Left lung (tissue), 14 donors: ENCODE measurements around the gene AMH. TPM values are rescaled to one million over a fixed set of nuclear protein-coding genes. Genes with fewer than 3 reads are reported as not detected.
"Not testable (repeated sequence)": the region's sequence is repeated elsewhere in the genome, so short reads cannot be mapped to it uniquely, and the experiment has no call there.

Experiments used
- ATAC-seq: fragments of 200-7000 bp; cut with Tn5 transposase; one replicate; pipeline ENCODE4 v1.9.1; 2020; ENCODE audit warnings: moderate library complexity
- DNase-seq, 4 donors: peaks; one replicate each; pipeline ENCODE4 v3.0.0-alpha.2; 2013 to 2020
- H3K27ac ChIP-seq, 2 donors: fragments of 200-600 bp; sonication (generic) in 1 of 2; one replicate each; pipeline versions ENCODE4 v1.5.0 to v1.8.0; 2020 to 2021
- H3K27me3 ChIP-seq, 2 donors: fragments of 200-600 bp; sonication (generic) in 1 of 2; one replicate each; pipeline versions ENCODE4 v1.5.0 to v1.8.0; 2020 to 2021
- H3K36me3 ChIP-seq, 2 donors: fragments of 200-600 bp; sonication (generic) in 1 of 2; one replicate each; pipeline versions ENCODE4 v1.5.0 to v1.8.0; 2020 to 2021
- H3K4me1 ChIP-seq, 2 donors: fragments of 200-600 bp; one replicate each; pipeline ENCODE4 v1.8.0; 2021
- H3K4me3 ChIP-seq, 2 donors: fragments of 200-600 bp; sonication (generic) in 1 of 2; one replicate each; pipeline versions ENCODE4 v1.5.0 to v1.8.0; 2020 to 2021; ENCODE audit warnings: mild to moderate bottlenecking in 1 of 2
- H3K9me3 ChIP-seq, 2 donors: fragments of 200-600 bp; sonication (generic) in 1 of 2; one replicate each; pipeline versions ENCODE4 v1.5.0 to v1.8.0; 2020 to 2021
- intact Hi-C, 2 donors: fragments of 100-400 bp; cut with DNase I; formaldehyde crosslinking; loops; one replicate each; pipeline versions ENCODE4 v1.11.2 to v1.14.2; 2022
- long read RNA-seq, 12 donors: library from polyadenylated mRNA in 2 of 12; unstranded in 2 of 12; transcript quantifications; one replicate each; pipeline ENCODE4 v2.0.0 and lab custom pipeline, GENCODE V29; 2019 to 2026
- polyA plus RNA-seq, 6 donors: library from polyadenylated mRNA; unstranded; fragments of 120-200 nt; gene quantifications; one replicate each; pipeline ENCODE4 v1.2.1, GENCODE V29; 2013; ENCODE audit not compliant: insufficient read length in 6 of 6
- total RNA-seq, 2 donors: library from RNA; stranded (reverse); fragmentation: NEBNext Ultra II Directional; extraction: Animal tissue kit (Norgen Biotek cat#: 25700); gene quantifications; one replicate each; pipeline ENCODE4 v1.2.1, GENCODE V29; 2021
- TF ChIP-seq, protein P1 (sequence below), 2 donors: fragments of 200-600 bp; sonication (generic) in 1 of 2; IDR thresholded peaks; one replicate each; pipeline versions ENCODE4 v1.5.0 to v1.8.0; 2021; ENCODE audit warnings: antibody characterized with exemption in 2 of 2
- donor health status: DM: no; HTN: yes; CAD: no.
- donor health status: DM: no; HTN: no; CAD: no.

The AMH gene
- total RNA-seq (1 to 10 TPM; 1.1 TPM), polyA plus RNA-seq (1 to 10 TPM in 5 of 6 donors, under 1 TPM in 1; 0.13 to 3.7 (median 2.0) TPM)
- long read RNA-seq, donor 1, partial matches to known transcripts = 0 of 2 reads
- long read RNA-seq, donor 1, other reads (novel, unspliced or antisense) = 0 of 2 reads
- long read RNA-seq, donor 2, partial matches to known transcripts = 0 of 1 reads
- long read RNA-seq, donor 2, other reads (novel, unspliced or antisense) = 0 of 1 reads
- long read RNA-seq, donor 3 = 0 reads
- long read RNA-seq, donor 4 = 0 reads
- long read RNA-seq, donor 5 = 0 reads
- long read RNA-seq, donor 6, partial matches to known transcripts = 0 of 2 reads
- long read RNA-seq, donor 6, other reads (novel, unspliced or antisense) = 0 of 2 reads
- long read RNA-seq, donor 7 = 0 reads
- long read RNA-seq, donor 8 = 0 reads
- long read RNA-seq, donor 9 = 0 reads
- long read RNA-seq, donor 10 = 0 reads
- long read RNA-seq, donor 11 = 0 reads
- long read RNA-seq, donor 12, partial matches to known transcripts = 0 of 1 reads
- long read RNA-seq, donor 12, other reads (novel, unspliced or antisense) = 0 of 1 reads

DNA sequence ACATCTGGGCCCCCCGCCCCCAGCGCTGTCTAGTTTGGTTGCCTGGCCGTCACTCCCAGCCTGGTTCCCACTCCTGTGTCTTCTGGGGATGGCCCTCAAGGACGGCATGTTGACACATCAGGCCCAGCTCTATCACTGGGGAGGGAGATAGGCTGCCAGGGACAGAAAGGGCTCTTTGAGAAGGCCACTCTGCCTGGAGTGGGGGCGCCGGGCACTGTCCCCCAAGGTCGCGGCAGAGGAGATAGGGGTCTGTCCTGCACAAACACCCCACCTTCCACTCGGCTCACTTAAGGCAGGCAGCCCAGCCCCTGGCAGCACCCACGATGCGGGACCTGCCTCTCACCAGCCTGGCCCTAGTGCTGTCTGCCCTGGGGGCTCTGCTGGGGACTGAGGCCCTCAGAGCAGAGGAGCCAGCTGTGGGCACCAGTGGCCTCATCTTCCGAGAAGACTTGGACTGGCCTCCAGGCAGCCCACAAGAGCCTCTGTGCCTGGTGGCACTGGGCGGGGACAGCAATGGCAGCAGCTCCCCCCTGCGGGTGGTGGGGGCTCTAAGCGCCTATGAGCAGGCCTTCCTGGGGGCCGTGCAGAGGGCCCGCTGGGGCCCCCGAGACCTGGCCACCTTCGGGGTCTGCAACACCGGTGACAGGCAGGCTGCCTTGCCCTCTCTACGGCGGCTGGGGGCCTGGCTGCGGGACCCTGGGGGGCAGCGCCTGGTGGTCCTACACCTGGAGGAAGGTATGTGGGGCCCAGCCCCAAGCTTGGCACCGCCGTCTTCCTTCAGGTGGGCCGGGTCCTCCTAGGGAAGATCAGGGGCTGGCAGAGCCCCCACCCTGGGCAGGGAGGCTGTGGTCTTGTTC lies at the start of gene AMH:
Gene AMH (plus strand): TSS at position 314 of the 857 bp plus-strand sequence. CDS start 10 bp downstream, at position 324.
- Histone ChIP-seq H3K9me3 (no peaks in the 10 kb centered on the region), H3K36me3 (peaks cover 4 to 53% of the 10 kb centered on the region in 2 donors), H3K27me3 (peaks cover 51 to 52% of the 10 kb centered on the region in 2 donors), H3K27ac (no peak within 1 kb of the TSS), H3K4me1 (peaks cover 23 to 47% of the 10 kb centered on the region in 2 donors), H3K4me3 (no peak within 1 kb of the TSS)
- no peak for ATAC-seq
- DNase-seq = peak in 1 of 4 donors; percentile 65
- TF ChIP-seq, protein P1, sequence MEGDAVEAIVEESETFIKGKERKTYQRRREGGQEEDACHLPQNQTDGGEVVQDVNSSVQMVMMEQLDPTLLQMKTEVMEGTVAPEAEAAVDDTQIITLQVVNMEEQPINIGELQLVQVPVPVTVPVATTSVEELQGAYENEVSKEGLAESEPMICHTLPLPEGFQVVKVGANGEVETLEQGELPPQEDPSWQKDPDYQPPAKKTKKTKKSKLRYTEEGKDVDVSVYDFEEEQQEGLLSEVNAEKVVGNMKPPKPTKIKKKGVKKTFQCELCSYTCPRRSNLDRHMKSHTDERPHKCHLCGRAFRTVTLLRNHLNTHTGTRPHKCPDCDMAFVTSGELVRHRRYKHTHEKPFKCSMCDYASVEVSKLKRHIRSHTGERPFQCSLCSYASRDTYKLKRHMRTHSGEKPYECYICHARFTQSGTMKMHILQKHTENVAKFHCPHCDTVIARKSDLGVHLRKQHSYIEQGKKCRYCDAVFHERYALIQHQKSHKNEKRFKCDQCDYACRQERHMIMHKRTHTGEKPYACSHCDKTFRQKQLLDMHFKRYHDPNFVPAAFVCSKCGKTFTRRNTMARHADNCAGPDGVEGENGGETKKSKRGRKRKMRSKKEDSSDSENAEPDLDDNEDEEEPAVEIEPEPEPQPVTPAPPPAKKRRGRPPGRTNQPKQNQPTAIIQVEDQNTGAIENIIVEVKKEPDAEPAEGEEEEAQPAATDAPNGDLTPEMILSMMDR (IDR thresholded peaks at IDR 0.05) = no peak
- intact Hi-C loops = no loop called here

DNA sequence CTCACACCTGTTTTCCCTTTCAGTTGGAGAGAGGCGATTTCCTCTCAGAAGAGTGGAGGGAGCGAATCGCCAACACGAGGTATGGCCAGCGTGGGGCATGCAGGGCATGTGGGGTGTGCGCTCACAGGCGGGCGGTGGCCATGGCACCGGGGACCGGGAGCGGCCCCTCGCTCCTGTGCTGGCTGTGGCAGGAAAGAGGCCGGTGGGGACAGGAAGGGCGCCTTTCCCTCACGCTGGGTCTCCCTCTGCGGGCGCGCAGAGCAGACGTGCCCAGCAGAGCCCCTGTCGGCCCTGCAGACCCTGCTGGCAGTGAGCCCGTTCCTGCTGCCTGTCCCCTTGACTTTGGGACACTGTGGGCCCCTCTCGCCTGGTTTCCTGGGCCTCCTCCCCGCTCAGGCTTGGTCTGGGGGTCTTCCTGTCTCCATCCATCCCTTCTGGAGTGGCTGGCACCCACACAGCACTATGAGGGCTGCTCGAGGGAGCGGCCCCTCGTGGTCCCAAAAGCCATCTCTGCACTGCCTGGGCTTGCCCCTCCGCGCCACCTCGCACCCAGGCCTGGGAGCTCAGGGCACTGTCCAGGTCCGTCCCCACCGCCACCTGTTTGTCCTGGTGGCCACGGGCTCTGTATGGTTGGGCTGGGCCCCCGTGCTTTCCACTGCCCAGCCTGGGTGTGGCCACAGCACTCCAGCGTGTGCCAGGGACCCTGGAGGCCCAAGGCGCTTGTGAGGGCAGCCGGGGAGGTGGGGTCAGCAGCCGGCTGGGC lies 49.1 kb upstream of the AMH start:
- no peaks in the 10 kb centered on the region for H3K4me1 ChIP-seq
- peaks cover 0 to 81% of the 10 kb centered on the region in 2 donors for H3K36me3 ChIP-seq
- DNase-seq (no peak), ATAC-seq (no peak)
- TF ChIP-seq, protein P1 (IDR thresholded peaks at IDR 0.05) = no peak
- no peak overlapping the region for H3K27ac ChIP-seq
- H3K4me3 ChIP-seq = no peak overlapping the region
- intact Hi-C loops = no loop called here
- no peaks in the 10 kb centered on the region for H3K9me3 ChIP-seq
- no peaks in the 10 kb centered on the region for H3K27me3 ChIP-seq

DNA sequence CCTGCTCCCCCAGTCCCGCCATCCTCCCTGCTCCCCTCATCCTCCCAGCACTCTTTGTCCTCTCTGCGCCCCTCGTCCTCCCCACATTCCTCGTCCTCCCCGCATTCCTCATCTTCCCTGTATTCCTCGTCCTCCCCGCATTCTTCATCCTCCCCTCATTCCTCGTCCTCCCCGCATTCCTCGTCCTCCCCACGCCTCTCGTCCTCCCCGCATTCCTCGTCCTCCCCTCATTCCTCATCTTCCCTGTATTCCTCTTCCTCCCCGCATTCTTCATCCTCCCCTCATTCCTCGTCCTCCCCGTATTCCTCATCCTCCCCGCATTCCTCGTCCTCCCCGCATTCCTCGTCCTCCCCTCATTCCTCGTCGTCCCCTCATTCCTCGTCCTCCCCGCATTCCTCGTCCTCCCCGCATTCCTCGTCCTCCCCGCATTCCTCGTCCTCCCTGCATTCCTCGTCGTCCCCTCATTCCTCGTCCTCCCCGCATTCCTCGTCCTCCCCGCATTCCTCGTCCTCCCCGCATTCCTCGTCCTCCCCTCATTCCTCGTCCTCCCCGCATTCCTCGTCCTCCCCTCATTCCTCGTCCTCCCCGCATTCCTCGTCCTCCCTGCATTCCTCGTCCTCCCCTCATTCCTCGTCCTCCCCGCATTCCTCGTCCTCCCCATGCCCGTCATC lies 48.4 kb upstream of the AMH start:
- intact Hi-C loops, H3K27ac ChIP-seq, ATAC-seq, DNase-seq, H3K9me3 ChIP-seq, H3K4me3 ChIP-seq, H3K27me3 ChIP-seq, H3K4me1 ChIP-seq: not testable (repeated sequence)
- H3K36me3 ChIP-seq = peaks cover 0 to 81% of the 10 kb centered on the region in 2 donors

DNA sequence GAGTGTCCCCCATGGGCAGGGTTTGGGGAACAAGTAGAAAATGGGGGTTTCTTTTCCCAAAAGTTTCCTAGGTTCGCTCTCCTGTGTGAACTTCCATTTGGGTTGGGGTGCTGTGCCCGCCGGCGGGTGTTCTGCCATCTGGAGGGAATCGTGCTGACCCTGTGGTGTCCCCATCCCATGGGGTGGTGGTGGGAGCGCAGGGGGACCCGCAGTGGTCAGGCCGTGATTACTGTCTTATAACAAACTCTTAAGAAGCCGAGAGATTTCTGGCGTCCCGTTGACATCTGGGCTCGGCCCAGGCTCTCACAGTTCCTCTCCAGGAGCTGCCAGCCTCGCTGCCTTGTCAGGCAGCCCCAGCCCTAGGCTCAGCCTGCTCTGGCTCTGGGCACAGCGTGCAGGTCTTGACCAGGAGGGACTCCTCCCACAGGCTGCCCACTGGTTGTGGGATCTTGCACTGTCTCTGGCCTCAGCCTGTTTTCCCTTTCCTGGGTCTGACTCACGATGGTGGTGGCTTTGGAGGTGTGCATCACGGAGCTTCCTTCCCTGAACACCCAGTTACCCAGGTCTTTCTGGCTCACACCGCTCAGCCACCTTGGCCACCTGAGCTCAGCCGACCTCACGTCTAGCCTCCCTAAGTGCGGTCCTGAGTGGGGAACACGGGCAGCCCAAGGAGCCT lies 47.5 kb upstream of the AMH start:
- Histone ChIP-seq H3K36me3 (peaks cover 0 to 81% of the 10 kb centered on the region in 2 donors), H3K27me3 (no peaks in the 10 kb centered on the region), H3K4me3 (no peak overlapping the region), H3K4me1 (no peaks in the 10 kb centered on the region), H3K9me3 (no peaks in the 10 kb centered on the region), H3K27ac (no peak overlapping the region)
- TF ChIP-seq, protein P1 (IDR thresholded peaks at IDR 0.05) = no peak
- DNase-seq (no peak), ATAC-seq (no peak)
- intact Hi-C loops = no loop called here
